Measurements from ENCODE around the gene MORC2.

- no peak for TF ChIP-seq CTCF (conservative IDR thresholded peaks at IDR 0.05; ENCODE audit: low read depth, low read length)
- TF ChIP-seq EZH2phosphoT487 (IDR thresholded peaks at IDR 0.05; ENCODE audit: borderline replicate concordance, low read length) = no peak
- no peak for TF ChIP-seq EZH2 (IDR thresholded peaks at IDR 0.05; ENCODE audit: low read length, unreplicated experiment)
Measured at GRCh38 chr22:30953206-30953605, 15.4 kb downstream of the MORC2 start.
